Esophagus squamous epithelium (tissue), 5 donors: ENCODE results near the gene MIA3. TPM values are rescaled to one million over a fixed set of nuclear protein-coding genes. Genes with fewer than 3 reads are reported as not detected.
A peak's percentile ranks its signal among the peaks of the same experiment; 100 is the strongest.

Source experiments
- DNase-seq: peaks from one replicate; lab custom pipeline; 2025; lab: John Stamatoyannopoulos, UW
- H3K27ac ChIP-seq, 4 donors: fragments of 200-600 bp; sonication (generic); one replicate each; pipeline ENCODE4 v1.5.1; 2016 to 2019; ENCODE audit warnings: mild to moderate bottlenecking in 1 of 4
- H3K27me3 ChIP-seq, 4 donors: fragments of 200-600 bp; sonication (generic); 1 replicate in 3 of 4; 2 replicates in 1 of 4; pipeline versions ENCODE4 v1.5.1 to v1.6.0; 2017 to 2021; ENCODE audit warnings: antibody characterized with exemption in 1 of 4
- H3K36me3 ChIP-seq, 3 donors: fragments of 200-600 bp; sonication (generic); one replicate each; pipeline ENCODE4 v1.5.1; 2016 to 2019
- H3K4me1 ChIP-seq, 3 donors: fragments of 200-600 bp; sonication (generic); one replicate each; pipeline ENCODE4 v1.5.1; 2017 to 2019
- H3K4me3 ChIP-seq, 4 donors: fragments of 200-600 bp; sonication (generic); 1 replicate in 3 of 4; 2 replicates in 1 of 4; pipeline ENCODE4 v1.5.1; 2016 to 2019; ENCODE audit warnings: mild to moderate bottlenecking in 2 of 4, moderate library complexity in 1 of 4
- H3K9me3 ChIP-seq, 3 donors: fragments of 200-600 bp; sonication (generic); one replicate each; pipeline ENCODE4 v1.5.1; 2016 to 2019
- CTCF ChIP-seq, 6 experiments: fragments of 450-650 bp in 4 of 6; fragments of 200-600 bp in 2 of 6; sonication (generic) in 2 of 6; IDR thresholded peaks; one replicate each; pipeline ENCODE4 v1.5.1; 2016 to 2019; ENCODE audit warnings: antibody characterized with exemption in 6 of 6, mild to moderate bottlenecking in 4 of 6, moderate library complexity in 4 of 6
- POLR2A ChIP-seq, 4 donors: fragments of 450-650 bp; IDR thresholded peaks; one replicate each; pipeline ENCODE4 v1.6.1; 2017; ENCODE audit warnings: antibody characterized with exemption in 4 of 4, mild to moderate bottlenecking in 4 of 4, moderate library complexity in 3 of 4
- WGBS, 2 donors: methylation state at CpG; one replicate each; pipeline ENCODE4 v1.1.5; 2018; 5-methylcytosine and 5-hydroxymethylcytosine counted together
- intact Hi-C: fragments of 100-400 bp; cut with DNase I; formaldehyde crosslinking; loops from one replicate; pipeline ENCODE4 v1.15.0; 2022
- total RNA-seq, 4 donors: library from RNA; depleted of rRNA; stranded (reverse); fragments of >200 nt; gene quantifications; one replicate each; pipeline ENCODE4 v1.1.0, GENCODE V29; 2016
- donor health status: DM: yes; HTN: yes; CAD: no.

The MIA3 gene
- total RNA-seq, 4 donors from 2014 or later: 17.5 to 40.4 (median 24.0) TPM

GRCh38 chr1:222610728-222611127, 7.2 kb upstream of the MIA3 start:
- 92 to 97% methylated on average over 2 of the region's 2 CpGs for WGBS, 2 donors
- no peak for TF ChIP-seq POLR2A (IDR thresholded peaks at IDR 0.05)
- TF ChIP-seq CTCF (IDR thresholded peaks at IDR 0.05): no peak
- H3K27me3 ChIP-seq: peaks cover 0 to 12% (median 0%) of the 10 kb centered on the region in 4 donors
- intact Hi-C loops: no loop called here
- H3K4me1 ChIP-seq: no peaks in the 10 kb centered on the region
- DNase-seq: no peak
- H3K27ac ChIP-seq: no peak overlapping the region
- no peak overlapping the region for H3K4me3 ChIP-seq
- H3K9me3 ChIP-seq: no peaks in the 10 kb centered on the region
- H3K36me3 ChIP-seq: no peaks in the 10 kb centered on the region

DNA sequence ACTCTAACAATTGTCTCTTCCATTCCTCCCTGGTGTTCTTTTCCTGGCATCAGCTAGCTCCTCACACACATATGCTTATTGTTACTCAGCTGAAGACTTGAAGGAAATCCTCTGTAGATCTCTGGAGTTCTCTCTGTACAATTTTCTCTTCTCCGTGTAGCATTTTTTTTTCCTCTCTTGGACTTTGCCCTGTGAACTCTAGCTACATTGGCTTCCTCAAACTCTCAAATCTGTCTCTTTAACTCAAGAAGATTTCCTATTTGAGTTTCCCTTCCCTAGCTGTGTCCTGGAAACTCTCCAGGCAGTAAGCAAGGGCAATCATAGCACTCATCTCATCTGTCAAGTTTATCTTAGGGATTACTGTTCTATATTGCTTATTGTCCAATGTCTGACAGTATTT, 4.3 kb upstream of the MIA3 start:
- TF ChIP-seq CTCF (IDR thresholded peaks at IDR 0.05) (no peak), POLR2A (IDR thresholded peaks at IDR 0.05) (no peak)
- 48 to 69% methylated on average over 1 of the region's 1 CpG for WGBS, 2 donors
- no peak overlapping the region for H3K4me3 ChIP-seq
- H3K27ac ChIP-seq: no peak overlapping the region
- H3K4me1 ChIP-seq: peaks cover 5 to 10% (median 6%) of the 10 kb centered on the region in 3 donors
- no peaks in the 10 kb centered on the region for H3K9me3 ChIP-seq
- intact Hi-C loops: no loop called here
- DNase-seq: no peak
- H3K27me3 ChIP-seq: peaks cover 0 to 12% (median 0%) of the 10 kb centered on the region in 4 donors
- no peaks in the 10 kb centered on the region for H3K36me3 ChIP-seq

DNA sequence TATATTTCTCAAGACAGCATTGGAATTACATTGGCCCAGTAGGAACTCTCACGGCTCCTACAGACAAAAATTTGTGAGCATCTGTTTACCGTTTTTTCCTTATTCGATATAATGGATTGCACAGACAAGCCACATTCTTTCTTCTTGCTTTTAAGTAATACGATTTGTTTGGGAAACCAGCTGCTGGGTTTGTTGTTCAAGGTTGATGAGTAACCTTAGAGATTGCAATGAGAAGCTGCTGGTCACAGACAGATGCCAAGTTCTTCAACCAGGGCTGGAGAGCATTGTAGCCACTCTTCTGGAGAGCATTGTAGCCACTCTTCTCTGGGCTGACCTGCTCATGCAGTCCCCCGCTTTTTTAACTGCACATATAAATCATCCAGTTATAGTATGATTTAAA, 1.4 kb upstream of the MIA3 start:
- Histone ChIP-seq H3K27me3 (peaks cover 0 to 9% (median 0%) of the 10 kb centered on the region in 4 donors), H3K4me3 (no peak overlapping the region), H3K36me3 (no peaks in the 10 kb centered on the region), H3K4me1 (peaks cover 8 to 30% (median 13%) of the 10 kb centered on the region in 3 donors), H3K9me3 (no peaks in the 10 kb centered on the region), H3K27ac (no peak overlapping the region)
- intact Hi-C loops: no loop called here
- DNase-seq: no peak
- TF ChIP-seq POLR2A (IDR thresholded peaks at IDR 0.05) (no peak), CTCF (IDR thresholded peaks at IDR 0.05) (no peak)
- 66 to 75% methylated on average over 5 of the region's 5 CpGs for WGBS, 2 donors

GRCh38 chr1:222617367-222617951, 438 bp upstream of the MIA3 start:
- DNase-seq: peak; percentile 61
- Histone ChIP-seq H3K4me3 (peak overlapping the region; percentile 73 to 100 (median 93)), H3K4me1 (peaks cover 8 to 30% (median 13%) of the 10 kb centered on the region in 3 donors), H3K36me3 (peaks cover 0 to 9% (median 0%) of the 10 kb centered on the region in 3 donors), H3K27ac (peak overlapping the region; percentile 27 to 80 (median 75)), H3K9me3 (no peaks in the 10 kb centered on the region), H3K27me3 (peaks cover 0 to 4% (median 0%) of the 10 kb centered on the region in 4 donors)
- intact Hi-C loops: no loop called here
- no peak for TF ChIP-seq POLR2A (IDR thresholded peaks at IDR 0.05)
- WGBS, 2 donors: 1% methylated on average over 18 to 21 of the region's 37 CpGs

GRCh38 chr1:222618880-222619596, 1.1 kb downstream of the MIA3 start:
- Histone ChIP-seq H3K36me3 (peaks cover 0 to 25% (median 0%) of the 10 kb centered on the region in 3 donors), H3K4me3 (peak overlapping the region; percentile 73 to 100 (median 93)), H3K4me1 (peaks cover 8 to 30% (median 13%) of the 10 kb centered on the region in 3 donors), H3K27ac (peak overlapping the region; percentile 75 to 93 (median 91)), H3K9me3 (no peaks in the 10 kb centered on the region), H3K27me3 (peaks cover 0 to 4% (median 0%) of the 10 kb centered on the region in 4 donors)
- intact Hi-C loops: no loop called here
- TF ChIP-seq POLR2A (IDR thresholded peaks at IDR 0.05): no peak
- no peak for TF ChIP-seq CTCF (IDR thresholded peaks at IDR 0.05)
- WGBS, 2 donors: 44 to 48% methylated on average over 9 to 11 of the region's 20 CpGs
- no peak for DNase-seq
